GM12864 (cell line): ENCODE measurements around the gene LZTS3.

ENCODE experiments used
- DNase-seq: peaks from one replicate; pipeline ENCODE4 v3.0.0-alpha.2; 2011; ENCODE audit warnings: low read depth
- H3K4me3 ChIP-seq: 2 replicates; pipeline ENCODE4 v1.5.1; 2011; ENCODE audit warnings: mild to moderate bottlenecking, low read depth, low read length, control low read depth
- CTCF ChIP-seq: IDR thresholded peaks from 2 replicates; pipeline ENCODE4 v1.5.1; 2011; ENCODE audit warnings: low read depth, mild to moderate bottlenecking, moderate library complexity, low read length, control low read depth, inconsistent platforms; ENCODE audit errors: missing control alignments

The LZTS3 gene

DNA sequence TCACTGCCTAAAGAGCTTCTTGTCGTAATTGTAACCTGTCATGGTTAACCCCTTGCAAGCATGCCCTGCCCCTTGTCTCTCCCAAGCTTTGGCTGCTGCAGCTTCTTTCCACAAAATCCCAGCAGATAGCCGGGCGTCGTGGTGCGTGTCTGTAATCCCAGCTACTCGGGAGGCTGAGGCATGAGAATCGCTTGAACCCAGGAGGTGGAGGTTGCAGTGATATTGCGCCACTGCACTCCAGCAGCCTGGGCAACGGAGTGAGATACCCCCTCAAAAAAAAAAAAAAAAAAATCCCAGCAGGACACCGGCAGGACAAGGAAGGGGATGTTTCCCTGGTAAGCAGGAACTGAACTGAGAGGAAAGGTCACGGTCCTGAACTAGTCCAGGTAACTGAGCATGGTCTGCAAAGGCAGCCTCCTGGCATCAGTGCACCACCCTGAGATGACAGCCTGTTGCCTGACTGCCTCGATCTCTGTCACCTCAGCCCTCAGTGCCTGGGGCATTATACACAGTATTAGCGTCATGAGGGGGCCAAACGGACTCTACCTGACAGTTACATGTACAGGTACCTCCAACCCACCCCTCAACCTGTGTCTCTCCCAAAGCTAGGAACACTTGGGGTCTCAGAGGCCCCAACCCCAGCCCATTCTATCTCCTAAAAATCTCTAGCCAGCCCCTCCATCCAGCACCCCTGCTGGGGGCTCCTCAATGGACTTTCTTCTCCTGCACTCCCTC, 1.8 kb downstream of the LZTS3 start:
- TF ChIP-seq CTCF, result no peak
- no peak for DNase-seq
- H3K4me3 ChIP-seq, result no peak overlapping the region

DNA sequence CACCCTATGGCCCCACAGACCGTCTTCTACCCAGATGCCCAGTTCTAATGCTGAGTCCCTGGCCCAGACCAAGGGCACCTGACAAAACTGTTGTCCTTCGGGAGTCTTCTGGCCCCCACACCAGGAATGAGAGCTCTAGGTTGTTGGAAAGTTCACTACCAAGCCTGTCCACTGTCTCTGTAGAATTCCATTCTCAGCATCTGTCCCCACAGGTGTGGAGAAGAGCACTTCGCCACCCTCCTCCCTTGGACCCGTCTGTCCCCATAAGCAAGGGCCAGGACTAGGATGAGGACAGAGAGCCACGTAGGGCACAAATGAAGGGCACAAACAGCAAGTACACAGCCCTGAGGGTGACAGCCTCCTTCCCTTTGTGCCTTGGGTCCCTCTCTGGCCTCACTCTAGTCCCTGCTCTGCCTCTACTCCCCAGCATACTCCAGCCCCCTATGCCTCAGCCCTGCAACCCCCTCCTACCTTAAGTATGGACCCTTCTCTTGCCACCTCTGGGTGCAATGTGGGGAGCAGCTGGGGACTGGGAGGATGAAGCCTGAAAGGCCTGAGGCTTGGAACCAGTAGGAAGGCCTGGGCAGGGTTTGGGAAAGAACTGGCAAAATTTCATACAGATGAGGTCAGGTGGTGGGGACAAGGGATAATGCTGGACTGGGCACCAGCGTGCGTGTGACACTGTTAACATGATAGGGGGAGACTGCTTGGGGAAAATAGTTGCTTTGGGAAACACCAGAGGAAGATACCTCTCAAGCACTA, 4.3 kb downstream of the LZTS3 start:
- no peak for DNase-seq
- no peak for TF ChIP-seq CTCF
- H3K4me3 ChIP-seq, result no peak overlapping the region

GRCh38 chr20:3168079-3168828, 5.1 kb downstream of the LZTS3 start:
- TF ChIP-seq CTCF, result no peak
- H3K4me3 ChIP-seq, result no peak overlapping the region
- no peak for DNase-seq

DNA sequence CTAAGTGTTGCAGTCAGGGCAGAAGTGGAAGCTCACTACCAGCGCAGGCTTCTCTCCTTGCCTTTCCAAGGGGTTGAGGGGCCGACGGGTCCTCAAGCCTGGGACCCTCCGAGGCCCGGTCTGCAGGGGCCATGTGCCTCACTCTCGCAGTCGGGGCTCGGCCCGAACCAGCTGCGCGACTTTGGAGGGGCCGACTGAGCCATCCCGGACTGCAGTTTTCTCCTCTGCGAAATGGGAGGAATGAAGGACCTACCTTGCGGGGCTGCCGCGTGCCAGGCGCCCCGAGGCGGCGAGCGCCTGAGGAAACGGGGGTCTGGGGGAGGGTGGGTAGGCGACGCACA, 5.6 kb downstream of the LZTS3 start:
- no peak overlapping the region for H3K4me3 ChIP-seq
- TF ChIP-seq CTCF, result no peak
- no peak for DNase-seq

DNA sequence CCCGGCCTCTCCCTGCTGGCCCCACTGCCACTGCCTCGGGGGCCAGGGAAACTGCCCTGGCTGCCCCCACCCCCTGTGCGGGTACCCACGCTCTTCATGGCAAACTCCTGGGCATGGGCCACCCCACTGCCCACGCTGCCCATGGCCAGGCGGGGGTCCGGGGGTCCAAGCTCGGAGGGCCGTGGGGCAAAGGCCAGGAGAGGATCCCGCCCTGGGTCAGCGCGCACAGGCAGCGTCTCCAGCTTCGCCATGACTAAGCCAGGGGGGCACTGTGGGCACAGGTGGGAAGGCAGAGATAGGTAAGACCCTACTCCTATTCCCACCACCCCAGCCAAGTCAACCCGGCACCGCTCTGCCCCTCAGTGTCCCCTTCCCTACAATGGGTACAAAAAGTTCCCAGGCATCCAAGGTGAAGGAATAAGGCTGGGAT, 6.4 kb downstream of the LZTS3 start:
- no peak for TF ChIP-seq CTCF
- DNase-seq, result no peak
- H3K4me3 ChIP-seq, result no peak overlapping the region

DNA sequence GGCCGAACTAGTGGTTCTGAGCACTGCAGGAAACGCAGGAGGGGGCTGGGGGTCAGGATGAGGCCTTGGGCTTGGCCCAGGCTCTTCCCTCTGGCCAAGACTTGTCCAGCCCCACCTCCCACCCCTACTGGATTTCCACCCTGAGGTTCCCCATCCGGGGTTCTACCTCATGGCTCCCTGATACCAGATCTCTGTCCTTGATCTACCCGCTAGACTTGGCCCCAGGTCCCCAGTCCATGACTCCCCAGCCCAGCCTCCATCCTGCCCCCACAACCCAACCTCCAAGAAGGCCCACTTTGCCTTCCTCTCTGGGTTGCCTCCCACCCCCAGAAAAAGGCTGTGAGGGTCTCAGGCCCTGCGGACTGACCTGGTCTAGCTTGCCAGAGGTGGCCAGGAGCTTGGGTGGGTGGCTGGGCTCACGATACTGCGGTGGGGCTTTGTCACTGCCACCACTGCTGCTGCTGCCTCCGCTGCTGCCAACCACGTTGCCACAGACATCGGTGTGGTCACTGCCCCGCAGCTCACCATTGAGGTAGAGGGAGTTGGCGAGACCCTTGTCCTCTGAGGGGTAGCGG, 6.9 kb downstream of the LZTS3 start:
- TF ChIP-seq CTCF, result no peak
- no peak overlapping the region for H3K4me3 ChIP-seq
- no peak for DNase-seq
